Thoracic aorta (tissue), 2 donors: ENCODE data around the gene ZC3H12A. TPM values are rescaled to one million over a fixed set of nuclear protein-coding genes. Genes with fewer than 3 reads are reported as not detected.

ENCODE experiments used
- total RNA-seq, 2 donors: library from RNA; depleted of rRNA; stranded (reverse); fragments of >200 nt; gene quantifications; one replicate each; pipeline versions ENCODE4 v1.1.0 to v1.2.3, GENCODE V29; 2016

Gene ZC3H12A
- total RNA-seq, 2 donors from 2014 or later = 22.1 to 32.4 TPM

Other genes starting within 250 kb of the ZC3H12A start
- gene MEAF6, start 40.2 kb downstream of the ZC3H12A start, total RNA-seq = 10 to 100 TPM; 43.9 to 68.8 TPM
- gene SNIP1, start 79.7 kb downstream of the ZC3H12A start, total RNA-seq = 10 to 100 TPM; 12.3 to 26.2 TPM
- 1 to 10 TPM; 2.6 to 6.5 TPM for gene DNALI1, start 82.4 kb downstream of the ZC3H12A start, total RNA-seq
- 10 to 100 TPM; 37.0 to 53.6 TPM for gene GNL2, start 121.4 kb downstream of the ZC3H12A start, total RNA-seq
- under 1 TPM; 0.42 to 0.95 TPM for gene RSPO1, start 160.3 kb downstream of the ZC3H12A start, total RNA-seq
- gene CDCA8, start 217.9 kb downstream of the ZC3H12A start, total RNA-seq = under 1 TPM; 0.27 to 0.35 TPM